ENCODE data around the gene FAU. TPM values are rescaled to one million over a fixed set of nuclear protein-coding genes. Genes with fewer than 3 reads are reported as not detected.

FAU gene
- total and polyA plus RNA-seq, 9 of the 15 experiments (the other 6 are each of a cell fraction or from before 2014, with no cell fraction given) = 433 to 1,827 (median 942) TPM

DNA sequence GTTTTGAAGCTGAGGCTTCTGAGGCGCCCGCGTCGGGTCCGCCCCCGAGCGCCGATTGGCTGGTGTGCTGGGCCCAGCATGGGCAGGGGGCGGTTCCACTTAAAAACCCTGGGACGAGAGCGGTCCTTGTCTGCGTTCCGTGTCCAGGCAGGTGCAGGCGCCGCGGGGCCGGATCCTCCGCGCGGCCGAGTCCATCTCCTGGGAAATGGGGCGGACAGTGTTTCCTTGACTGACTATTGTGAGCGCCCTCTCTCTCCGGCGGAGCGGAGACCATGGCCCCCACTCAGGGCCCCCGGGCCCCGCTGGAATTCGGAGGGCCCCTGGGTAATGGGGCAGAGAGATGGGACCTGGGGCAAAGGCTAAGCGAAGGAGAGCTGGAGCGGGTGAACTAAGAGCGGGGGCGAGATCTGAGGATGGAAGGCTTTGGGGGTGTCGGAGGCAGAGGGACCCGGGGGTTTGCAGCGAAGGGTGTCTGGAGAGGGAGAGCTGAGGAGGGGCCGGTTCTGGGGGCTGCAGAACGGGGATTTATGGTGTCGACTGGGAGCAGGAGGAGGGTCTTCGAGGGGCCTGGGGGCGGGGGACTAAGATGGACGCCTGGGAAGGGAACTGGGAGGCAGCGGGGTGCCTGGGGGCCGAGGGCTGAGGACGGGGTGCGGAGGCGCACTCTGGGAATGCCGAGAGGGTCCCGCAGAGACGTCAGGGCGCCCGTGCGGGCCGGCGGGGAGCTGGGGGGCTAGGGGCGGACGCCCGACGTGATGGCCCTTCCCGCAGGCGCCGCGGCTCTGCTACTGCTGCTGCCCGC is 10.0 kb downstream of the FAU start, which contains the start of gene TM7SF2 (continued):
- TF ChIP-seq AFF4 (CRISPR knock-in tag; IDR thresholded peaks at IDR 0.05) = no peak
- TF ChIP-seq HLTF (IDR thresholded peaks at IDR 0.05) = no peak
- TF ChIP-seq DLX4 (CRISPR knock-in tag; IDR thresholded peaks at IDR 0.05) = no peak
- TF ChIP-seq ZNF175 (CRISPR knock-in tag; IDR thresholded peaks at IDR 0.05; ENCODE audit: low read depth) = no peak
- no peak for TF ChIP-seq ID3 (CRISPR knock-in tag; IDR thresholded peaks at IDR 0.05)
- no peak for TF ChIP-seq ID3 (tag; IDR thresholded peaks at IDR 0.05)
- no peak for TF ChIP-seq ZNF57 (CRISPR knock-in tag; IDR thresholded peaks at IDR 0.05)
- no peak for TF ChIP-seq PHB (CRISPR knock-in tag; IDR thresholded peaks at IDR 0.05)
- no peak for TF ChIP-seq NCOA2 (IDR thresholded peaks at IDR 0.05; ENCODE audit: partially characterized antibody in 2 of 2)
- TF ChIP-seq STAT5B (CRISPR knock-in tag; IDR thresholded peaks at IDR 0.05) = no peak
- no peak for TF ChIP-seq MYBL2 (IDR thresholded peaks at IDR 0.05; ENCODE audit: low read depth)
- TF ChIP-seq MYBL2 (CRISPR knock-in tag; IDR thresholded peaks at IDR 0.05; ENCODE audit: borderline replicate concordance) = no peak
- no peak for TF ChIP-seq GABPB2 (CRISPR knock-in tag; conservative IDR thresholded peaks at IDR 0.05)
- TF ChIP-seq MCM5 (IDR thresholded peaks at IDR 0.05; ENCODE audit: low read depth) = no peak
- no peak for TF ChIP-seq MTA1 (IDR thresholded peaks at IDR 0.05; ENCODE audit: borderline replicate concordance)
- TF ChIP-seq ZNF324 (CRISPR knock-in tag; IDR thresholded peaks at IDR 0.05) = no peak
- TF ChIP-seq TBL1XR1 (IDR thresholded peaks at IDR 0.05; ENCODE audit: low read length in 2 of 2) = 0 out of 4 replicates have a peak, but pooled peaks of 1 of the 2 experiments have one; percentile 10
- TF ChIP-seq SAP30 (IDR thresholded peaks at IDR 0.05; ENCODE audit: borderline replicate concordance, insufficient read depth, low read depth, low read length, poor library complexity, severe bottlenecking) = no peak
- TF ChIP-seq FIP1L1 (IDR thresholded peaks at IDR 0.05; ENCODE audit: low read depth, low read length, poor library complexity, severe bottlenecking) = peak; percentile 52
- no peak for TF ChIP-seq RBM15 (IDR thresholded peaks at IDR 0.05; ENCODE audit: insufficient read depth, low read length)
- TF ChIP-seq, protein P1, sequence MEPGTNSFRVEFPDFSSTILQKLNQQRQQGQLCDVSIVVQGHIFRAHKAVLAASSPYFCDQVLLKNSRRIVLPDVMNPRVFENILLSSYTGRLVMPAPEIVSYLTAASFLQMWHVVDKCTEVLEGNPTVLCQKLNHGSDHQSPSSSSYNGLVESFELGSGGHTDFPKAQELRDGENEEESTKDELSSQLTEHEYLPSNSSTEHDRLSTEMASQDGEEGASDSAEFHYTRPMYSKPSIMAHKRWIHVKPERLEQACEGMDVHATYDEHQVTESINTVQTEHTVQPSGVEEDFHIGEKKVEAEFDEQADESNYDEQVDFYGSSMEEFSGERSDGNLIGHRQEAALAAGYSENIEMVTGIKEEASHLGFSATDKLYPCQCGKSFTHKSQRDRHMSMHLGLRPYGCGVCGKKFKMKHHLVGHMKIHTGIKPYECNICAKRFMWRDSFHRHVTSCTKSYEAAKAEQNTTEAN (CRISPR knock-in tag; IDR thresholded peaks at IDR 0.05) = no peak
